ENCODE data around the gene THRB.
"Not testable (repeated sequence)": the region's sequence is repeated elsewhere in the genome, so short reads cannot be mapped to it uniquely, and the experiment has no call there.

THRB gene

DNA sequence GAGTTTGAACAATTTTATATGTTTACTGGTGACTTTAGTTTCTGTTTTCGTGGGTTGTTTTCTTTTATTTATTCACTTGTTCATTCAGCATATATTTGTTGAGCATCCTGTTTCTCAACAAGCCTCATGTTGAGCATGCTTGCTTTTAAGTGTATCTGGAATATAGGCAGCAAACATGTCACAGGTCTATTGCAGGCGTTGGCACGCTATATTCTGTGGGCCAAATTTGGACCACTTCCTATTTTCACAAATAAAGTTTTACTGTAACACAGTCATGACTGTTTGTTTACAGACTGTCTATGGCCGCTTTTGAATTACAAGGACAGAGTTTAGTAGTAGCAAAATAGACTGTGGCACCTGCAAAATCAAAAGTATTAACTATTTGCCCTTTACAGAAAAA lies 89.6 kb downstream of the THRB start:
- no peak for DNase-seq (ENCODE audit: low spot score)

DNA sequence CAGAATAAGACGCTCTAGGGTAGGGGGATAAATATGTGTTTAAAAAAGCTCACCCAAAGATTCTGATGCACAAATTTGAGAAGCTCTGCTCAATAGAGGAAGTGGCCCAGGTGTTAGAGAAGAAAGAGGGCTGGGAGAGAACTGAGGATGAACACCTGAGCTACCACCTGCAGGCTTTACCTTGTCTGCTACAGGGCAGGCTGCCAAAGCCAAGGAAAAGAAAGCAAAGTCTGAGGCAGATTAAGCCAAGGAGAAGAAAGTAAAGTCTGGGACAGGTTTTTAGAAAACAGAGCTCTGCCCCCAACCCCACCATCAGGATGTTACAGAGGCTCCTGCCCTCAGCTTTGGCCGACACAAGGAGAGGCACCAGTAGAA lies 92.9 kb downstream of the THRB start:
- DNase-seq (ENCODE audit: low spot score), result no peak

DNA sequence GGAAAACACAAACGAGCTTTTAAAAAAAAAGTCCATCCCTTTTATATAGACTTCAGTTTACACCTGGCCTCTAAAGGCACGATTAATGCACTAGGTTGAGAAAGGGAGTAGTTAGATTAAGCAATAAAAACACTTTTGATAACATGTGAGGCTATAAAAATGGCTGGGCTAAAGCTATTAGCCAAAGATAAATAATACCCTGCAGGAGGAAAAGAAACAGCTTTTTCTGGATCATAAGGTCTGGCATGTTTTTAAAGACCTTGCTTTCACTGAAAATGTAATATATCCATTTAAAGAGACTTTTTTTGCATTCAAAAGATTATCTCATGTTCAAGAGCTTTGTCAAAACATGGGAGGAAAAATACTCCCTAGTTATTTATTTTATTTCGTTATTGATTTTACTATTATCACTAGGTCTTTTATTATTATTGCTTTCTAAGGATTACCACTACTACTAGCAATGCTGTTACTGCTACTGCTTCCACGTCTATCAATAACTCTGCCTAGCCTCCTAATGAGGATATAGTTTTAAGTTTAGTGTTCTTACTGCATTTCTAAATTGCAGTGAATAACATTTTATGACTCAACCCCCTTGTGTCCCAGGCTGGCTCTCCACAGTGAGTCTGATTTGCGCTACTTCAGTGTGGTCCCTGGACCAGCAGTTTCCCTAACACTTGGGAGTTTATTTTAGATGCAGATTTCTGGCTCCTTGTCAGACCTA lies 93.4 kb downstream of the THRB start:
- no peak for DNase-seq (ENCODE audit: low spot score)

DNA sequence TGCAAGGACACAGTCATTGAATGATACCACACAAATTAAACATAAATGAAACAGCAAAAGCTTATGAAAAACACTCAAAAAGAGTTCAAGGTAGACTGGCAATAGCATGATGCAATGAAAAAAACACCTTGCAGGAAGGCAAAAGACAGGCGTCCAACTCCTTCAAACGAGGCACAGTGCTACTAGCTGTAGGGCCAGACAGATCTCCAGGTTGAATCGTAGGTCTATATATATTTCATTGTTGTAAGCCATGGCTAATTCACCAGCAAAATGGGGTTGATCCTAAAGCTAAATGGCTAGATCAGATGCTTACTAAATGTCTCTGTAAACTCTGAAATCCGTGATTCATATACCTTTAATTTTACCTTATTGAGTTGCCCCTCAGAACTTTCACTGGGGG lies 94.2 kb downstream of the THRB start:
- DNase-seq (ENCODE audit: low spot score), result no peak

DNA sequence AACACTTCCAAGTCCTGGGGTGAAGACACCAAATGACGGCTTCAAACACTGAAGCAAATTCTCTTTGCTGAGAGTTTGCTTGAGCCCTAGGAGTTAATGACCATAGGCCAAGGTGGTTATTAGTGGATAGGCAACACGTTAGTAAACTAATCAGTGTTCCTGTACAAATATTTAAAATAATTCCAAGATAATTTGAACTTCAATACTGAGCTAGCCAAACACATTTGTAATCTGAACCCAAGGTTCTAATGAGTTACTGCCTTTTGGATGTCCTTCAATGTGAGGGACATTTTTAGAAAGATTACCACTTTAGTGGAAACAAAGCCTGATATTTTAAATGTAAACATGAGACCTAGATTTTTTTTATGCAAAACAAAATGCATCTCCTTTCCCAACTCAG lies 94.6 kb downstream of the THRB start:
- no peak for DNase-seq (ENCODE audit: low spot score)

DNA sequence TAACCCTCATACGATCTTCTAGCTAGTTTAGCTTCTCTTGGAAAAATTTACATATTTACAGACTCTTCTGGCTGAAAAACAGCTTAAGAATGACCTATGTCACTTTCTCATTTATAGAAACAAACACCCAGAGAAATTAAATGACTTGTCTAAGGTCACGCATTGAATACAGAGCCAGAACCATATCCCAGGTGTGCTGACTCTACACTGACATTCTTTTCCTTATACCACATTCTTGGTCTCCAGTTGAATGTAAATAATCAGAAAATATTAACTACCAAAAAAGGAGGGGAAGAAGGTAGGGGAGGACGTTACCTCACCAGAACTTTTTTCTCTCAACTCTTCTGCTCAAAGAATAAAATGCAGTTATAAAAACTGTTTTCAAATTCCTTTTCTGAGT lies 95.0 kb downstream of the THRB start:
- no peak for DNase-seq (ENCODE audit: low spot score)

DNA sequence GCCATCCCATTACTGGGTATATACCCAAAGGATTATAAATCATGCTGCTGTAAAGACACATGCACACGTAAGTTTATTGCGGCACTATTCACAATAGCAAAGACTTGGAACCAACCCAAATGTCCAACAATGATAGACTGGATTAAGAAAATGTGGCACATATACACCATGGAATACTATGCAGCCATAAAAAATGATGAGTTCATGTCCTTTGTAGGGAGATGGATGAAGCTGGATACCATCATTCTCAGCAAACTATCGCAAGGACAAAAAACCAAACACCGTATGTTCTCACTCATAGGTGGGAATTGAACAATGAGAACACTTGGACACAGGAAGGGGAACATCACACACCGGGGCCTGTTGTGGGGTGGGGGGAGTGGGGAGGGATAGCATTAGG lies 95.9 kb downstream of the THRB start:
- not testable (repeated sequence) for DNase-seq (ENCODE audit: low spot score)

DNA sequence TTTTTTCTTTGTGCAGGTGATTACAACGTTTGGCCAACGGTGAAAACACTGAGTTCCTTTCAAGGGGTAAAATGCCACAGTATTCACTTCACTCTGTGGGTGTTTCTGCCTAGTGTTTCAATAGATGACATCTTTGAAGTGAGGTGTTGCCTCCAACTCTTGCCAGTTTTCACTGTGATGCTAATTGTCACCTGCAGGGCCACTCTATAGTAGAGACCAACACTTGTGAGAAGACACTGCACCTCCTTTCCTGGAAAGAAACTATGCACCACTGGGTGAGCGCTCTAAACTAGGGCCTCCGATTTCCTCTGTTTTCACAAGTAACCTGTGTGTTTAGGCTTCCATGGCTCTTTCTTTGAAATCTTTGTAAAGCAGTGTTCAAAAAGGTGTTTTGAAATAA lies 98.3 kb downstream of the THRB start:
- no peak for DNase-seq (ENCODE audit: low spot score)

DNA sequence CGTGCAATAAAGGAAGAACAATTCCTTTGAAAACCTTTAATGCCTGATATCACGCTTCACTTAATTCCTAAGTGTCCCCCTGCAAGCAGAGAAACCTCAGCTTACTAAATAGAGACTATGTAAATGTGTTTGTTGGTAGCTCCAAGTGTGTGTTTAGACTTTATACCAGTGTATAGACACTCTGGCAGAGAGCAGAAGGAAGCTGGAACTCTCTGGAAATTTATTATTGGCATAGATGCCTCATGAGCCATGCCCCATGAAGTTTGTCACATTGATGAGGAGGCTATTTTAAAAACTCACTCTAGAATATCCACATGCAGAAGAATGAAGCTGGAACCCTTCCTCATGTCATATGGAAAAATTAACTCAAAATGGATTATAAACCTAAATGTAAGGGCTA lies 99.9 kb downstream of the THRB start:
- no peak for DNase-seq (ENCODE audit: low spot score)

DNA sequence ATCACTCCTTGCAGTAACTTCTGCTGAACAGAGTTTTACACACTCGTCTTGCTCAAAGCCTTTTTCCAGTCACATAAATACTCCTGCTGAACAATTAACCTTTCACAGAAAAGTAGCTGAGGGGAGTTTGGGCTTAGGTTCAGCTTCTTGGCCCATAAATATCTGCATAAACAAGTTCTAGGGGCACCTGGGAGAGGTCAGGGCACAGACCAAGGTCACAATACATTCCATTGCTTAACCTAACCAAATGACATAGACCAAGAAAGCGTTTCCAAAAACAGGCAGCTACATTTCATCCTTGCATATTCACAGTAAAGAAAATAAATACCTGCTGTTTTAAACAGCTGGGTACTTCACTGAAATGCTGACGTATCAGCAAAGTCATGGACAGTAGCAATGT lies 101.3 kb downstream of the THRB start:
- no peak for DNase-seq (ENCODE audit: low spot score)

DNA sequence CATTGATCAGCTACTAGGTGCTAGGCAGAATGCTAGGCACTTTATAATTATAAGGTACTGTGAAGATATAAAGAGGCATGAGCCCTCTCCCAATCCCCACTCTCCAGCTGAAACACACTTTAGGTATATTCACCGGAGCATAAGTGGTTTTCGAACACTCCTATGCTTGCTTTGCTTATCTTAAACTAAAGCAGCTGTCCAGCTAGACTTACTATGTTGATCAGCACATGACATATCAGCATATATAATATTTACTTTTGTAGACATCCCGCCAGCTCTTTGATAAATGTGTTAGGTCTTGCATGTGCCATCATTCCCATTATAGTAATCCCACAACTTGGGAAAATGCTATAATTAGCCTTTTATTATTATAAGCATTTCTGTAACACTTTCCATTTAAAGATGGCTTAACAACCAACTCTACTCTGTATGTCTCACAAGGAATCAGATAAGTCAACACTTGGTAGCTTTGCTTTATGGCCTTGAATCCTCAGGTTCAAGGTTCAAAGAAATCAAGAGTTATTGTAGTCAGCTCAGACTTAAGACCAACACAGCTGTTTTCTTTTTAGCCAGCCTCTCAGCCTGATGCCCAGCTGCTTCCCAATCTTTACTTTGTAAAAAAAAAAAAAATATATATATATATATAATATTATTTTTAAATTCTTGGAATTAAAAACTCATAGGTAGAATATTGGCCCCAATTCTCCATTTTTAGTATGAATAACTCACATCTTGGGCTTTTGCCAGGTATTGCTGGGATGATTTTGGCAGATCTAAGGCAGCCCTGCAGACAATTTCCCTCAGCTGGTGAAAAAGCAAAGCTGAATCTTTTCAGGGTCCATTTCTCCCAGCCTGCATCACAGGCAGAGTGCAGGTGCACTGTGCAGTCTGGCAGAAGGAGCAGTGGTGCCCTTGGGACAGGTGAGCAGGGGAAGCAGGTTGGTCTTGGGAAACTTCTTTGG lies 104.2 kb downstream of the THRB start:
- DNase-seq (ENCODE audit: low spot score), result no peak

DNA sequence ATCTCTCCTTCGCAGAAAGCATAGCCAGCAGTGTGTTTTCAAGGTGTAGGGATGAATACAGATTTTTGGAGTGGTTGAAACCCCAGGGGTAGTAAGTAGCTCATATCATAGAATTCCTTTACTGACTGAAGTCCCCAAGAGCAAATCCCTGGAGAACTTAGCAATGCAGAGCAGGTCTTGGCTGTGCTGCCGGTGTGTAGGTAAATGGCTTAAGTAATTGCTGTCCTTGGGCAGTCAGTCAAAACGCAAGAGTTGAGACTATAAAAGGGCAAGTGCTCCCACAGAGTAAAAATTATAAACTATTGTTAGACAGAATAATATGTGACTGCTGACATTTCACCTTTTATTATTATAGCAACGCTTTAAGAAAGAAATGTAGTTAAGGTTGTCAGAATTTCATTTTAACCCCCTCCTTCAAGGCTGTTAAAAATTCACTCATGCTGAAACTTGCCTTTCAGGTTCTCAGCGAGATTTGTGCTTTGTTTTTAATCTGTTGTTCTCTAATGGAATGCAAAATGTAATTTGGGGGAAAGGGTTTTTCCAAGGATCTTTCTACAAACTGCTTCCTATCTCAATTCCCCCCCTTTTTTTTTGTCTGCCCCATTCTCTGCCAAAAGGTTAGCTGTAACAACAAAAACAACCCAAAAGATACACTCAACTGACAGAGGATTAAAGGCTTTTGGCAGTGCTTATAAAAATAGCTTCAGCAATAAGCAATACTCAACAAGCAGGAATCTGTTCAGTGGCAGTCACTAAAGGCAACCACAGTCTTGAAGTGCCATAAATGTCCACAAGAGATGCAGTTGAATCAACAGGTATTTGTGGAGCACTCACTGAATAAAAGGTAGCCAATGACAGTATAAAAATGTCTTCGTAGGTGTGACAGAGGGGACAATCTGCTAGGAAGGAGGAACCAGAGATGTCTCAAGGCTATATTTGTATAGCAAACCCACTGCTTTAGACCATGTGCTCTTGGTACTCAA lies 105.3 kb downstream of the THRB start:
- DNase-seq (ENCODE audit: low spot score), result peak; percentile 1

DNA sequence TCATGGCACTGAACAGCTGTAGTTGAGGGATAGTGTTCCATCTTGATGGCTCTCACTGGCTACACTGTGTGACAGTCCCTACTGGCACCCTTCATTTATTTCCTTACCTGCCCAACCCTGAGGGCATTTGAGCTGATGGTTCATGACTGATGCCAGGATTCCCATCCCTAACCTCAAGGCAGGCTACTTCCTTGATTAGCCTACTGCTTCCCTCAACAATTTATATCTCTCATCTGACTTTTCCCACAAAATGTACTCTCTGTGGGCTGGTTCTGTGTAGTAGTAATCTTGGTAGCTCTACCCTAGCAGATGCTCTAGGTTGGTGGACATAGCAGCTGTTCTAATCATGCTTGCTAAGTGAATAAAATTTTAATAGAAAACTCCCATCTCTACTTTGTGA lies 106.0 kb downstream of the THRB start:
- DNase-seq (ENCODE audit: low spot score), result no peak

DNA sequence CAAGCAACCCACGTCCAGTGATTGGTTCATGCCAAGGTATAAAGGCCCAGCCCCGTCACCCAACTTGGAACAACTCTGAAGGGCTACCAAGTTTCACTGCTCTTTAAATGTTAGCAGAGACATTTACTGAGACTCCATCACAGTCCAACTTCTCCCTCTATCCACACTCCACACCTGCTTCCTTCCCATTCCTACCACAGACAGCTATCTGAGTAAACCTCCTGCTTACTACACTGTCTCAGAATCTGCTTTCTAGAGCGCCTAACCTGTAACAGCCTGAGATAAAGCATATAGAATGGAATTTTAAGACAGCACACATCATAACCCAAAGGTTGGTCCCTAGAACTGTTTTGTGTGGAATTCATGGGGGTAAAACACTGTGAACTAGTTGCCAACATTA lies 106.5 kb downstream of the THRB start:
- DNase-seq (ENCODE audit: low spot score), result no peak

DNA sequence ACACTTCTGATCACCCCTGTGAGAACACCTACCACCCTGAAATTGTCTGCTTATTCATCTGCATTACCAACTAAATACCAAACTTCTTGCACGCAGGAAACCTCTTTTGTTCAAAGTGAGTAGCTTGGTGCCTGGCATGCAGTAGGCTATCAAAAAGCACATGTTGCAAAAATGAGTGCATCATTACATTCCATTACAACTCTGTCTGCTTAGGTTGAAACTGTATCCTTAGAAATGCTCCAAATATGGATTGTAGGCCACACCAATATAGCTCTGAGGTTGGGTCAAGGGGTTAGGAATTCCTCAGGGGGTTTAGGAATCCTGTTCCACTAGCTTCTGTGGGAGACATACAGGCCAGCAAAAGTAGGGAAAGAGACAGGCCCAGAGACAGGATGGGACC lies 107.2 kb downstream of the THRB start:
- DNase-seq (ENCODE audit: low spot score), result peak; percentile 39

DNA sequence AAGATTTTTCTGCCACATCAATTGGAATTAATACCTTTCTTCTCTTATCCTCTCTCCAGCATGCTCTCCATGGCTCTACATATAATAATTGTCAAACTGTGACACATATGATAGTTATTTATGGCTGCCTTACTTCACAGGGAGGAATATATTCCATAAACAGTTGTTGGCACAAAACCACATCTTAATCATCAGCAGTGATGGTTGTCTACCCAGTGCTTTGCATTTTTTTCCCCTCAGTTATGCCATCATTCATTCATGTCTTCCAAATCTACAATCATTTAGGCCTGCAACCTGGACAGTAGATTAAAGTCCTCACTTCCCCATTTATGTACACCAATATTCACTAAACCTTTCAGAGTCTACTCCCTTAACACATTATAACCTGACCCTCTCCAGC lies 107.7 kb downstream of the THRB start:
- DNase-seq (ENCODE audit: low spot score), result peak; percentile 3

DNA sequence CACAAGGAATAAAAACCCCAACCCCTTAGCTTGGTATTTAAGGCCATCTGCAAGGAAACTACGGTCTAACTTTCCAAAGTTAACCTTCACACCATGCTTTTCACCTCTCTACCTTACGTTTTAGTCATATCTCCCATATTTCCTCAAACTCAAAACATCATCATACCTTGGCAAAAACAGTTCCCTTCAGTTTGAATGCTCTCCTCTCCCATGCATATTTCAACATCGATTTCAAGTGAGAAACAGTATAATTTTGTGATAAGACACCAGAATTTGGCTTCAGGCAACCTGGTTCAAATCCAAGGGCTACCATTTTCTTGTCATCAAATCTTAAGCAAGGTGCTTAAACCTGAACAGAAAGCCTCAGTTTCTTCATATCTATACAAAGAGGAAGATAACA lies 108.2 kb downstream of the THRB start:
- no peak for DNase-seq (ENCODE audit: low spot score)

DNA sequence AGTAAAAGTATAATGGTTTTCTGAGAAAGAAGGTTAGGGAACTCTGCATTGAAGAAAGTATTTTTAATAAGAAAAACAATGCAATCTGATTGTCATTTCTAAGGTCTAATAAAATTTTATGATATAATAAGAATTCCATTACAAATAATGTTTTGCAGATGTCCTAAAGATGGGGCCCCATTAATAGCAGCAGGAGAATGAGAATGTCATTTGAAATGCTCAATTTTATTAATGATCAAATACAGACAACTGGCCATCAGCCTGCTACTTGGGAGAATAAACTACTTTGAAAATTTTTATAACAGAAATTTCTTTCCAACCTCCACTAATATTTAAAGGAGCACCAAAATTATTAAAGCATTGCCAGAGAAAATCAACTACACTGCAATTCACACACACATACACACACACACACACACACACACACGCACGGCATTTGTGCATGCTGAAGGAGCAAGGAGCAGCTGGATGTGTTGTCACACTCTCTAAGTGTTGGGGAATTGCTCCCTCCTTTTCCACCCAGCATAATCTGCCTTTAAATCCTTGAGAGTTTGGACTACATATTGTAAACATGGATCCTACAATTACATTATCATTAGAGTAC lies 109.5 kb downstream of the THRB start:
- DNase-seq (ENCODE audit: low spot score), result no peak

DNA sequence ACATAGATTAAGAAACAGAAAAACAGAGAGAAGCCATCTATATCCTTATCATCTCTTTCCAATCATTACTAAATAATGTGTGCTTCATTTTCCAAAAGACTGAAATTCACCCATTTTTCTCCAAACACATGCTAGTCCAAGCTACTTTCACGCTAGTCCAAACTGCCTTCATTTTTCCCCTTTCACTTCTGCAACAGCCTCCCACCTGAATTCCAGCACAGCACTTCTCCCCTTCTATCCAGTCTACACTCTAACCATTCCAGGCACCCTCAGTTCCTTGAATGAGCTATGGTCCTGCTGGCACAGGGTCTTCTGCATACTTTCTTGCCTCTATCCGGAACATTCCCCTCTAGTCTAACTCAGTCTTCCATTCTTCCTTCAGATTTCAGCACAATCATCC lies 112.0 kb downstream of the THRB start:
- no peak for DNase-seq (ENCODE audit: low spot score)

DNA sequence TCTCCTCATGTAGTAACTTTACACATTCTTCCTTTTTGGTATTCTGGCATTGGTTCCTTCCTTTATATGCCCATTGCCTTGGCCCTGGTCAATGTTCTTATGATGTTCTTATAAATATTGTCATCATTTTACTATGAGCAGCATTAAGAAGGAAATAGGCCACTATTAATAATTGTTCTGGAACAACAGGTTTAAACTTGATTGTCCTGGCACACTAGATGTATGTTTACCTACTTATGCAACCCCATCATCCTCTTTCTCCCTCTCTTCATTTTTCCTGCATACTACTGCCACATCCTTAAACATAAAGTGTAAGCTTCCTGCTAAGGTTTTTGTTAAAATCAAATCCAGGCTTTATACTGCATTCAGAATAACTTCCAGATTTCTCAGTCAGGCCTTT lies 114.7 kb downstream of the THRB start:
- no peak for DNase-seq (ENCODE audit: low spot score)

DNA sequence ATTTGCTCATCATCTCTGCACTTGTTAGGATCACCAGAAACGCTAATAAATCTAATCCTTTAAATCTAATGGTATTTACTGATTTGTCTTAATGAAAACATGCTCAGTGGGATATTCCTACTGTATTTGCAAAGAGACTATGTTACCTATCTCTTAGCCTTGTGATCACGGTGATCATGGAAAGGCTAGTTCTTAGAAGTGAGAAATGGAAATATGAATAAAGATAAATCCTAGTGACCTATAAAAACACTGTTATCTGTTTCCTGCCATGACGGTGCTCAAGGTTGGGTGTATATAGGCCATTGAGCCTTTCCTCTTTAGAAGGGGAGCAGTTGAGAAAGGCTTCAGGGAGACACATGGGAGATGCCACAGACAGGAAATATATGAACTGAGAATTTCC lies 116.3 kb downstream of the THRB start:
- no peak for DNase-seq (ENCODE audit: low spot score)

All from GM03348 (cell line).